ENCODE measurements around the gene PTPRD. TPM values are rescaled to one million over a fixed set of nuclear protein-coding genes. Genes with fewer than 3 reads are reported as not detected.

The PTPRD gene
- total RNA-seq, 1 experiment from 2014 or later, result not detected

DNA sequence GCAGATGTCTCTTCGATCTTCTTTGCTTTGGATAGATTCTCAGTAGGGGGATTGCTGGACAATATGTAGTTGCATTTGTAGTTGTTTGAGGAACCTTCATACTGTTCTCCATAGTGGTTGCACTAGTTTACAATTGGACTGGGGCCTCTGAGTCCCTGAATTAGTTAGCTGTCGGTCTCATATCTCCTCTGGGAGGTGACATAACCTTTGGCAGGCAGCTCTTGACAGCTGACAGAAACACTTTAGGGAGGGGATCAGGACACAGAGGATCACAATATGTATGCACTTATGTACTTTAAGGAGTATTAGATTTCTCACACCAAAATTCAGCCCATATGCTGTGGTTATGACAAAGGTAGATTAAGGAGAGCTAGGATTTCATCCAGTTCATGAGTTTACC is 1533.3 kb downstream of the PTPRD start:
- intact Hi-C loops (cut with micrococcal nuclease; ENCODE audit: unreplicated experiment), result no loop called here
- POLR2A ChIA-PET (ENCODE audit: low non-redundant PET), result no interaction called here
- Histone ChIP-seq H3K27ac (ENCODE audit: low read depth, low read length, poor library complexity, severe bottlenecking) (no peak overlapping the region), H3K4me3 (ENCODE audit: low read depth, low read length, poor library complexity, severe bottlenecking) (no peak overlapping the region), H3K9me3 (ENCODE audit: low read depth, low read length, poor library complexity, severe bottlenecking) (peaks cover 9% of the 10 kb centered on the region), H3K27me3 (replicated peaks; ENCODE audit: insufficient read depth, low read depth, low read length, poor library complexity) (no peaks in the 10 kb centered on the region), H3K4me1 (ENCODE audit: insufficient read depth, low read length, poor library complexity, severe bottlenecking) (no peaks in the 10 kb centered on the region), H3K36me3 (ENCODE audit: insufficient read depth, low read length, poor library complexity, severe bottlenecking) (no peaks in the 10 kb centered on the region)
- DNase-seq (ENCODE audit: low spot score), result no peak
- BruUV-seq (replicated peaks), result no TSS peak
- CTCF ChIA-PET, result no interaction called here
- TF ChIP-seq, protein P1, sequence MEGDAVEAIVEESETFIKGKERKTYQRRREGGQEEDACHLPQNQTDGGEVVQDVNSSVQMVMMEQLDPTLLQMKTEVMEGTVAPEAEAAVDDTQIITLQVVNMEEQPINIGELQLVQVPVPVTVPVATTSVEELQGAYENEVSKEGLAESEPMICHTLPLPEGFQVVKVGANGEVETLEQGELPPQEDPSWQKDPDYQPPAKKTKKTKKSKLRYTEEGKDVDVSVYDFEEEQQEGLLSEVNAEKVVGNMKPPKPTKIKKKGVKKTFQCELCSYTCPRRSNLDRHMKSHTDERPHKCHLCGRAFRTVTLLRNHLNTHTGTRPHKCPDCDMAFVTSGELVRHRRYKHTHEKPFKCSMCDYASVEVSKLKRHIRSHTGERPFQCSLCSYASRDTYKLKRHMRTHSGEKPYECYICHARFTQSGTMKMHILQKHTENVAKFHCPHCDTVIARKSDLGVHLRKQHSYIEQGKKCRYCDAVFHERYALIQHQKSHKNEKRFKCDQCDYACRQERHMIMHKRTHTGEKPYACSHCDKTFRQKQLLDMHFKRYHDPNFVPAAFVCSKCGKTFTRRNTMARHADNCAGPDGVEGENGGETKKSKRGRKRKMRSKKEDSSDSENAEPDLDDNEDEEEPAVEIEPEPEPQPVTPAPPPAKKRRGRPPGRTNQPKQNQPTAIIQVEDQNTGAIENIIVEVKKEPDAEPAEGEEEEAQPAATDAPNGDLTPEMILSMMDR (conservative IDR thresholded peaks at IDR 0.05; ENCODE audit: low read depth, low read length), result no peak
- no peak for TF ChIP-seq EZH2 (IDR thresholded peaks at IDR 0.05; ENCODE audit: borderline replicate concordance, low read depth, low read length, poor library complexity, severe bottlenecking)

DNA sequence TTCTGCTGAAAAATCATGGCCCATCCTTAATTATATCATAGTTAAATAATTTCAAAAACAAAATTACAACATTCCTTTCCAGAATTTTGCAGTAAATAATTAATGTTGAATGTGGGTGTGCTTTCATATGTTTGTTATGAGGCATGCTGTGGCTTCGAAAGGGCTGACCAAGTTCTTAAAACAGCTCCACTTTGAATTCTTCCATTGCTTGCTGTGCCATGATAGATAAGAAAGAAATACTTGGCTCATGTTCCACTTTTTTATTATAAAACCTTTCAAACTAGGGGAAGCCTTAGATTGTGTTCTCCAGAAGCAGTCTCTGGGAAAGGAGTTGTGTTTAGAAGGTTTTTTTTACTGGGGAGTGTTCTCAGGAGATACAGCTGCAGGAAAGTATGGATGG is 1534.5 kb downstream of the PTPRD start:
- Histone ChIP-seq H3K4me3 (ENCODE audit: low read depth, low read length, poor library complexity, severe bottlenecking) (no peak overlapping the region), H3K36me3 (ENCODE audit: insufficient read depth, low read length, poor library complexity, severe bottlenecking) (no peaks in the 10 kb centered on the region), H3K27me3 (replicated peaks; ENCODE audit: insufficient read depth, low read depth, low read length, poor library complexity) (no peaks in the 10 kb centered on the region), H3K9me3 (ENCODE audit: low read depth, low read length, poor library complexity, severe bottlenecking) (peaks cover 12% of the 10 kb centered on the region), H3K27ac (ENCODE audit: low read depth, low read length, poor library complexity, severe bottlenecking) (no peak overlapping the region), H3K4me1 (ENCODE audit: insufficient read depth, low read length, poor library complexity, severe bottlenecking) (no peaks in the 10 kb centered on the region)
- POLR2A ChIA-PET (ENCODE audit: low non-redundant PET), result no interaction called here
- TF ChIP-seq, protein P1 (conservative IDR thresholded peaks at IDR 0.05; ENCODE audit: low read depth, low read length), result no peak
- no peak for TF ChIP-seq EZH2 (IDR thresholded peaks at IDR 0.05; ENCODE audit: borderline replicate concordance, low read depth, low read length, poor library complexity, severe bottlenecking)
- CTCF ChIA-PET, result no interaction called here
- BruUV-seq (replicated peaks), result no TSS peak
- no peak for DNase-seq (ENCODE audit: low spot score)
- intact Hi-C loops (cut with micrococcal nuclease; ENCODE audit: unreplicated experiment), result no loop called here

DNA sequence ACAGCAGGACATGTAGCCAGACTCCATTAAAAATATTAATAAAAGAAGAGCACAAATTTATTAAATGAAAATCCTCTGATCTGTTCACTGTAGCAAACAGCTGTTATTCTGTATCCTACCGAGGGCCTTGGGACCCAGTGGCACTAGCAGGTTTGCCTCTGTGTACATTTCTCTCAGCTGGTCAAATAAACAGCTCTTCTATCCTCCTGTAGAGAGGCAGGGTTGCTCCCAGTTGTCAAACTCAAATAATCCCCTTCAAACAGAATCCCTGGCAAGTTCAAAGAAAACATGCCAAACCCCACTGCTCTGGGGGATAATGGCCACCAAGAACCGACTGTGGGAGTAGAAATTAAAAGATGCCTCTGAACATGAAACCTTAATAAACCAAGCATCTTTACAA is 1551.2 kb downstream of the PTPRD start:
- TF ChIP-seq, protein P1 (conservative IDR thresholded peaks at IDR 0.05; ENCODE audit: low read depth, low read length), result no peak
- TF ChIP-seq EZH2 (IDR thresholded peaks at IDR 0.05; ENCODE audit: borderline replicate concordance, low read depth, low read length, poor library complexity, severe bottlenecking), result no peak
- H3K36me3 ChIP-seq (ENCODE audit: insufficient read depth, low read length, poor library complexity, severe bottlenecking), result no peaks in the 10 kb centered on the region
- no peaks in the 10 kb centered on the region for H3K4me1 ChIP-seq (ENCODE audit: insufficient read depth, low read length, poor library complexity, severe bottlenecking)
- POLR2A ChIA-PET (ENCODE audit: low non-redundant PET), result no interaction called here
- peaks cover 3% of the 10 kb centered on the region for H3K9me3 ChIP-seq (ENCODE audit: low read depth, low read length, poor library complexity, severe bottlenecking)
- H3K4me3 ChIP-seq (ENCODE audit: low read depth, low read length, poor library complexity, severe bottlenecking), result no peak overlapping the region
- BruUV-seq (replicated peaks), result no TSS peak
- intact Hi-C loops (cut with micrococcal nuclease; ENCODE audit: unreplicated experiment), result no loop called here
- no peak for DNase-seq (ENCODE audit: low spot score)
- no peaks in the 10 kb centered on the region for H3K27me3 ChIP-seq (replicated peaks; ENCODE audit: insufficient read depth, low read depth, low read length, poor library complexity)
- CTCF ChIA-PET, result no interaction called here
- H3K27ac ChIP-seq (ENCODE audit: low read depth, low read length, poor library complexity, severe bottlenecking), result no peak overlapping the region
